DOHH2 (cell line): ENCODE data around the gene FAM83F.

ENCODE experiments used
- EZH2phosphoT487 ChIP-seq: fragments of 200-600 bp; sonication (generic); IDR thresholded peaks from 2 replicates; pipeline ENCODE4 v1.6.1; 2017; ENCODE audit warnings: borderline replicate concordance, mild to moderate bottlenecking, antibody characterized with exemption, low read length, moderate library complexity, mixed read lengths
- TF ChIP-seq, protein P1 (sequence below): fragments of 200-600 bp; sonication (generic); IDR thresholded peaks from one replicate; pipeline ENCODE4 v1.5.1; 2014; ENCODE audit warnings: antibody characterized with exemption, mild to moderate bottlenecking, low read depth, low read length; ENCODE audit not compliant: poor library complexity, severe bottlenecking

DNA sequence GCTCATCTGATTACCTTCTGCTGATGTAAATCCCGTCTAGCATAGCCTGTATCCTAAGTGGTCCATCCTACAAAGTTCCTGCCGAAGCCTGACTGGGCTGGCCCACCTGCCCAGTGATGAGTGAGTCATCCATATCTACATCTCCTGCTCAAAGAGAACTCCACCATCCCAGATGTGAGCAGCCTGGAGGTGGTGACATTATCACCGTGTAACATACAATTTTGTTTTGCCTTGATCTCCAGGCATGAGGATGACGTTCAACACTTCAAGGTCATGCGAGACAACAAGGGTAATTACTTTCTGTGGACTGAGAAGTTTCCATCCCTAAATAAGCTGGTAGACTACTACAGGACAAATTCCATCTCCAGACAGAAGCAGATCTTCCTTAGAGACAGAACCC is 29.0 kb upstream of the FAM83F start:
- TF ChIP-seq, protein P1, sequence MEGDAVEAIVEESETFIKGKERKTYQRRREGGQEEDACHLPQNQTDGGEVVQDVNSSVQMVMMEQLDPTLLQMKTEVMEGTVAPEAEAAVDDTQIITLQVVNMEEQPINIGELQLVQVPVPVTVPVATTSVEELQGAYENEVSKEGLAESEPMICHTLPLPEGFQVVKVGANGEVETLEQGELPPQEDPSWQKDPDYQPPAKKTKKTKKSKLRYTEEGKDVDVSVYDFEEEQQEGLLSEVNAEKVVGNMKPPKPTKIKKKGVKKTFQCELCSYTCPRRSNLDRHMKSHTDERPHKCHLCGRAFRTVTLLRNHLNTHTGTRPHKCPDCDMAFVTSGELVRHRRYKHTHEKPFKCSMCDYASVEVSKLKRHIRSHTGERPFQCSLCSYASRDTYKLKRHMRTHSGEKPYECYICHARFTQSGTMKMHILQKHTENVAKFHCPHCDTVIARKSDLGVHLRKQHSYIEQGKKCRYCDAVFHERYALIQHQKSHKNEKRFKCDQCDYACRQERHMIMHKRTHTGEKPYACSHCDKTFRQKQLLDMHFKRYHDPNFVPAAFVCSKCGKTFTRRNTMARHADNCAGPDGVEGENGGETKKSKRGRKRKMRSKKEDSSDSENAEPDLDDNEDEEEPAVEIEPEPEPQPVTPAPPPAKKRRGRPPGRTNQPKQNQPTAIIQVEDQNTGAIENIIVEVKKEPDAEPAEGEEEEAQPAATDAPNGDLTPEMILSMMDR, result no peak
- TF ChIP-seq EZH2phosphoT487, result no peak
